Uterus (tissue), 4 donors: Measurements from ENCODE around the gene SPDYE6. TPM values are rescaled to one million over a fixed set of nuclear protein-coding genes. Genes with fewer than 3 reads are reported as not detected.
A peak's percentile ranks its signal among the peaks of the same experiment; 100 is the strongest.
"Not testable (repeated sequence)": the region's sequence is repeated elsewhere in the genome, so short reads cannot be mapped to it uniquely, and the experiment has no call there.

Source experiments
- DNase-seq, 2 donors: peaks; one replicate each; pipeline ENCODE4 v3.0.0-alpha.2; 2019 to 2020
- H3K27ac ChIP-seq, 2 donors: fragments of 200-600 bp; sonication (generic); 1 replicate in 1 of 2; 2 replicates in 1 of 2; pipeline ENCODE4 v1.5.1; 2016 to 2018
- H3K27me3 ChIP-seq, 2 donors: fragments of 200-600 bp; sonication (generic); one replicate each; pipeline ENCODE4 v1.5.1; 2018 to 2019; ENCODE audit warnings: control low read depth in 1 of 2
- H3K36me3 ChIP-seq, 2 donors: fragments of 200-600 bp; sonication (generic); one replicate each; pipeline ENCODE4 v1.5.1; 2019; ENCODE audit warnings: control low read depth in 1 of 2
- H3K4me1 ChIP-seq, 2 donors: fragments of 200-600 bp; sonication (generic); one replicate each; pipeline ENCODE4 v1.5.1; 2018 to 2019; ENCODE audit warnings: control low read depth in 1 of 2
- H3K4me3 ChIP-seq, 2 donors: fragments of 200-600 bp; sonication (generic); 1 replicate in 1 of 2; 2 replicates in 1 of 2; pipeline ENCODE4 v1.5.1; 2018 to 2019; ENCODE audit warnings: mild to moderate bottlenecking in 1 of 2
- H3K9me3 ChIP-seq, 2 donors: fragments of 200-600 bp; sonication (generic); one replicate each; pipeline ENCODE4 v1.5.1; 2019; ENCODE audit warnings: control low read depth in 1 of 2
- CTCF ChIP-seq, 4 experiments: fragments of 200-600 bp in 2 of 4; fragments of 450-650 bp in 2 of 4; sonication (generic) in 2 of 4; IDR thresholded peaks; one replicate each; pipeline ENCODE4 v1.5.1; 2016 to 2019; ENCODE audit warnings: antibody characterized with exemption in 4 of 4, mild to moderate bottlenecking in 2 of 4, moderate library complexity in 1 of 4
- POLR2A ChIP-seq, 2 donors: fragments of 450-650 bp; IDR thresholded peaks; one replicate each; pipeline ENCODE4 v1.6.1; 2016; ENCODE audit warnings: antibody characterized with exemption in 2 of 2, mild to moderate bottlenecking in 1 of 2, moderate library complexity in 1 of 2
- intact Hi-C: fragments of 100-400 bp; cut with DNase I; formaldehyde crosslinking; loops from one replicate; pipeline ENCODE4 v1.15.1; 2023; ENCODE audit warnings: low total_unique reads
- total RNA-seq, 4 donors: library from RNA; depleted of rRNA in 3 of 4; stranded (reverse); fragments of >200 nt in 3 of 4; gene quantifications; one replicate each; pipeline versions ENCODE4 v1.1.0 to v1.2.4, GENCODE V29; 2014 to 2023
- donor health status: DM: yes; HTN: yes; CAD: no.

The SPDYE6 gene
- not detected for total RNA-seq

GRCh38 chr7:102356344-102356743 lies at the start of gene SPDYE6:
Gene SPDYE6 (minus strand): TSS chr7:102356444. CDS start chr7:102356023, 421 bp downstream.
- H3K4me1 ChIP-seq, H3K27me3 ChIP-seq, DNase-seq, H3K36me3 ChIP-seq, H3K4me3 ChIP-seq, H3K27ac ChIP-seq, H3K9me3 ChIP-seq, intact Hi-C loops: not testable (repeated sequence)

- intact Hi-C loops, H3K4me1 ChIP-seq, H3K36me3 ChIP-seq, H3K9me3 ChIP-seq, H3K4me3 ChIP-seq, H3K27me3 ChIP-seq, DNase-seq, H3K27ac ChIP-seq: not testable (repeated sequence)
Observed at GRCh38 chr7:102404862-102405188, 48.6 kb upstream of the SPDYE6 start.

- Histone ChIP-seq H3K4me3 (no peak overlapping the region), H3K9me3 (no peaks in the 10 kb centered on the region), H3K27ac (no peak overlapping the region), H3K27me3 (no peaks in the 10 kb centered on the region), H3K4me1 (no peaks in the 10 kb centered on the region), H3K36me3 (no peaks in the 10 kb centered on the region)
- no peak for DNase-seq
- TF ChIP-seq CTCF (IDR thresholded peaks at IDR 0.05) (peak; percentile 28 to 51 (median 39)), POLR2A (IDR thresholded peaks at IDR 0.05) (no peak)
- intact Hi-C loops = no loop called here
Observed at GRCh38 chr7:102404005-102404861, 48.0 kb upstream of the SPDYE6 start.

GRCh38 chr7:102403563-102403962 lies 47.3 kb upstream of the SPDYE6 start:
- no peak for DNase-seq
- Histone ChIP-seq H3K27me3 (no peaks in the 10 kb centered on the region), H3K4me1 (no peaks in the 10 kb centered on the region), H3K27ac (no peak overlapping the region), H3K9me3 (no peaks in the 10 kb centered on the region), H3K36me3 (no peaks in the 10 kb centered on the region), H3K4me3 (no peak overlapping the region)
- intact Hi-C loops = no loop called here
- no peak for TF ChIP-seq POLR2A (IDR thresholded peaks at IDR 0.05)
- TF ChIP-seq CTCF (IDR thresholded peaks at IDR 0.05) = no peak

- intact Hi-C loops = no loop called here
- Histone ChIP-seq H3K9me3 (no peaks in the 10 kb centered on the region), H3K27me3 (no peaks in the 10 kb centered on the region), H3K4me1 (no peaks in the 10 kb centered on the region), H3K27ac (no peak overlapping the region), H3K4me3 (no peak overlapping the region), H3K36me3 (no peaks in the 10 kb centered on the region)
- no peak for DNase-seq
- TF ChIP-seq POLR2A (IDR thresholded peaks at IDR 0.05) (no peak), CTCF (IDR thresholded peaks at IDR 0.05) (no peak)
Observed at GRCh38 chr7:102400360-102400759, 44.1 kb upstream of the SPDYE6 start.

- Histone ChIP-seq H3K27ac (no peak overlapping the region), H3K27me3 (no peaks in the 10 kb centered on the region), H3K9me3 (no peaks in the 10 kb centered on the region), H3K36me3 (no peaks in the 10 kb centered on the region), H3K4me1 (no peaks in the 10 kb centered on the region), H3K4me3 (no peak overlapping the region)
- no peak for TF ChIP-seq POLR2A (IDR thresholded peaks at IDR 0.05)
- TF ChIP-seq CTCF (IDR thresholded peaks at IDR 0.05) = no peak
- no peak for DNase-seq
- intact Hi-C loops = no loop called here
Observed at GRCh38 chr7:102398543-102398942, 42.3 kb upstream of the SPDYE6 start.
